DND-41 (cell line): ENCODE measurements around the gene PAPPA.

Experiments
- ATAC-seq: fragments of 200-7000 bp; cut with Tn5 transposase; 3 replicates; pipeline ENCODE4 v1.9.1; 2021; ENCODE audit warnings: low read depth; ENCODE audit not compliant: insufficient read depth
- DNase-seq: peaks from one replicate; pipeline ENCODE4 v3.0.0-alpha.2; 2020
- H2AFZ ChIP-seq: 2 replicates; pipeline ENCODE4 v1.6.0; 2012; ENCODE audit warnings: low read depth, low read length
- H3K27ac ChIP-seq: 2 replicates; pipeline ENCODE4 v1.5.1; 2012; ENCODE audit warnings: low read length, inconsistent platforms
- H3K27me3 ChIP-seq: fragments of 200-600 bp; sonication (generic); 2 replicates; pipeline ENCODE4 v1.6.0; 2012; ENCODE audit warnings: low read length, mild to moderate bottlenecking, inconsistent platforms; ENCODE audit not compliant: insufficient read depth, poor library complexity
- H3K36me3 ChIP-seq: 2 replicates; pipeline ENCODE4 v1.5.1; 2012; ENCODE audit warnings: low read length, inconsistent platforms; ENCODE audit not compliant: insufficient read depth
- H3K4me1 ChIP-seq: 2 replicates; pipeline ENCODE4 v1.5.1; 2012; ENCODE audit warnings: mild to moderate bottlenecking, low read length; ENCODE audit not compliant: insufficient read depth
- H3K4me2 ChIP-seq: 2 replicates; pipeline ENCODE4 v1.6.0; 2012; ENCODE audit warnings: mild to moderate bottlenecking, moderate library complexity, low read length, inconsistent platforms; ENCODE audit not compliant: insufficient read depth
- H3K4me3 ChIP-seq, 2 experiments: fragments of 200-600 bp in 1 of 2; shearing (Covaris generic) in 1 of 2; 2 replicates each; pipeline ENCODE4 v1.5.1; 2012 to 2016; ENCODE audit warnings: inconsistent platforms in 2 of 2, low read length in 2 of 2, mild to moderate bottlenecking in 2 of 2, low read depth in 1 of 2, moderate library complexity in 1 of 2
- H3K79me2 ChIP-seq: 2 replicates; pipeline ENCODE4 v1.6.0; 2012; ENCODE audit warnings: low read length, inconsistent platforms; ENCODE audit not compliant: insufficient read depth
- H3K9ac ChIP-seq: 2 replicates; pipeline ENCODE4 v1.6.0; 2012; ENCODE audit warnings: low read depth, mild to moderate bottlenecking, inconsistent platforms, low read length, moderate library complexity
- H3K9me3 ChIP-seq: 2 replicates; pipeline ENCODE4 v1.5.1; 2012; ENCODE audit warnings: low read length, moderate library complexity, mild to moderate bottlenecking, inconsistent platforms; ENCODE audit not compliant: insufficient read depth, severe bottlenecking
- H4K20me1 ChIP-seq: 2 replicates; pipeline ENCODE4 v1.6.0; 2012; ENCODE audit warnings: low read length; ENCODE audit not compliant: insufficient read depth
- EZH2 ChIP-seq: IDR thresholded peaks from 3 replicates; pipeline ENCODE4 v1.6.1; 2012; ENCODE audit warnings: borderline replicate concordance, low read depth, mild to moderate bottlenecking, moderate library complexity, low read length, inconsistent platforms; ENCODE audit not compliant: severe bottlenecking
- TF ChIP-seq, protein P1 (sequence below): IDR thresholded peaks from 2 replicates; pipeline ENCODE4 v1.5.1; 2012; ENCODE audit warnings: borderline replicate concordance, low read length, moderate library complexity, mild to moderate bottlenecking; ENCODE audit not compliant: poor library complexity, severe bottlenecking; ENCODE audit errors: extremely low read depth

The PAPPA gene

DNA sequence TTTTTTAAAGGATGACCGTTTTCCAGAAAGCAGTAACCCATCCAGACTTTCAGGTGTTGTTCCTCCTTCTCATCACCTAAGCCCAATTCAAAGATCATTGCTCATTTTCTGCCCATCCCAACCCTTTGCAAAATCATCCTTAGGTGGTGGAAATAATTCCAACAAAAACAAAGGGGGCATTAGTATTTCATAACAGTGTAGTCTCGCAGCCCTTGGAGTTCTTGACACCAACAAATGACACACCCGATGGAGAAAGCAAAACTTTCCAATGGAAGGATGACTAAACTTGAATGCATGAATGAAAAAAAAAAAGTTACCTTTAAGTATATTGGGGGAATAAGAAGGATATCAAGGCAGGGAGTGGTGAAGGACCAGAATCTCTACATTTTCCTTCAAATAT is 117.0 kb downstream of the PAPPA start:
- H3K36me3 ChIP-seq: no peaks in the 10 kb centered on the region
- no peak overlapping the region for H3K9ac ChIP-seq
- no peak overlapping the region for H3K4me3 ChIP-seq
- no peak for ATAC-seq
- H3K27me3 ChIP-seq: no peaks in the 10 kb centered on the region
- H3K4me2 ChIP-seq: no peak overlapping the region
- H3K79me2 ChIP-seq: no peaks in the 10 kb centered on the region
- no peak for DNase-seq
- no peaks in the 10 kb centered on the region for H3K4me1 ChIP-seq
- no peaks in the 10 kb centered on the region for H4K20me1 ChIP-seq
- TF ChIP-seq EZH2: no peak
- TF ChIP-seq, protein P1, sequence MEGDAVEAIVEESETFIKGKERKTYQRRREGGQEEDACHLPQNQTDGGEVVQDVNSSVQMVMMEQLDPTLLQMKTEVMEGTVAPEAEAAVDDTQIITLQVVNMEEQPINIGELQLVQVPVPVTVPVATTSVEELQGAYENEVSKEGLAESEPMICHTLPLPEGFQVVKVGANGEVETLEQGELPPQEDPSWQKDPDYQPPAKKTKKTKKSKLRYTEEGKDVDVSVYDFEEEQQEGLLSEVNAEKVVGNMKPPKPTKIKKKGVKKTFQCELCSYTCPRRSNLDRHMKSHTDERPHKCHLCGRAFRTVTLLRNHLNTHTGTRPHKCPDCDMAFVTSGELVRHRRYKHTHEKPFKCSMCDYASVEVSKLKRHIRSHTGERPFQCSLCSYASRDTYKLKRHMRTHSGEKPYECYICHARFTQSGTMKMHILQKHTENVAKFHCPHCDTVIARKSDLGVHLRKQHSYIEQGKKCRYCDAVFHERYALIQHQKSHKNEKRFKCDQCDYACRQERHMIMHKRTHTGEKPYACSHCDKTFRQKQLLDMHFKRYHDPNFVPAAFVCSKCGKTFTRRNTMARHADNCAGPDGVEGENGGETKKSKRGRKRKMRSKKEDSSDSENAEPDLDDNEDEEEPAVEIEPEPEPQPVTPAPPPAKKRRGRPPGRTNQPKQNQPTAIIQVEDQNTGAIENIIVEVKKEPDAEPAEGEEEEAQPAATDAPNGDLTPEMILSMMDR: no peak
- no peak overlapping the region for H3K27ac ChIP-seq
- H3K9me3 ChIP-seq: no peaks in the 10 kb centered on the region
- no peak overlapping the region for H2AFZ ChIP-seq

- no peaks in the 10 kb centered on the region for H3K4me1 ChIP-seq
- H2AFZ ChIP-seq: no peak overlapping the region
- no peaks in the 10 kb centered on the region for H4K20me1 ChIP-seq
- no peak overlapping the region for H3K4me2 ChIP-seq
- H3K9ac ChIP-seq: no peak overlapping the region
- TF ChIP-seq, protein P1: no peak
- TF ChIP-seq EZH2: no peak
- no peak overlapping the region for H3K4me3 ChIP-seq
- no peak for DNase-seq
- no peaks in the 10 kb centered on the region for H3K36me3 ChIP-seq
- H3K9me3 ChIP-seq: no peaks in the 10 kb centered on the region
- H3K27me3 ChIP-seq: no peaks in the 10 kb centered on the region
- no peak overlapping the region for H3K27ac ChIP-seq
- H3K79me2 ChIP-seq: no peaks in the 10 kb centered on the region
- no peak for ATAC-seq
Measured at GRCh38 chr9:116271340-116271739, 117.7 kb downstream of the PAPPA start.

DNA sequence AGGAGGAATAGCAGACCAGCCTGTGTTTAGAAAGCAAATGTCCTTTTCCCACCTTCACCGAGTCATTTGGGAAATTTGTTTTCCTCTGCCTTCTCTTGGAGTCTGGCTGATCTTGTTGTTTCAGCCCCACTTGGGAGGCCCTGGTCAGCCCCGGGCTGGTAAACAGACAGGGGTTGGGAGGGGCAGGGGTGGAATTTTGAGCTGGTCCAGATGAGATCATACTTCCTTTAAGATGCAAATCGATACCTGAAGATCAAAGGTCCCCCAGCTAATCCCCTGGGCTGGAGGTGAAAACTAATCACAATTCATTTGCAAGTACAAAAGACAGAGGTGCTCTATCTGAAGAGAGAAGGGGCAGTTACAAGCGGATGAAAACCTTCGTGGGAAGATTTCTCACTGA is 118.4 kb downstream of the PAPPA start:
- Histone ChIP-seq H4K20me1 (no peaks in the 10 kb centered on the region), H3K27me3 (no peaks in the 10 kb centered on the region), H3K4me3 (no peak overlapping the region), H3K27ac (no peak overlapping the region), H3K9me3 (no peaks in the 10 kb centered on the region), H3K36me3 (no peaks in the 10 kb centered on the region), H3K79me2 (no peaks in the 10 kb centered on the region), H3K9ac (no peak overlapping the region), H3K4me1 (no peaks in the 10 kb centered on the region), H3K4me2 (no peak overlapping the region), H2AFZ (no peak overlapping the region)
- DNase-seq (no peak), ATAC-seq (no peak)
- TF ChIP-seq, protein P1: no peak
- TF ChIP-seq EZH2: no peak

DNA sequence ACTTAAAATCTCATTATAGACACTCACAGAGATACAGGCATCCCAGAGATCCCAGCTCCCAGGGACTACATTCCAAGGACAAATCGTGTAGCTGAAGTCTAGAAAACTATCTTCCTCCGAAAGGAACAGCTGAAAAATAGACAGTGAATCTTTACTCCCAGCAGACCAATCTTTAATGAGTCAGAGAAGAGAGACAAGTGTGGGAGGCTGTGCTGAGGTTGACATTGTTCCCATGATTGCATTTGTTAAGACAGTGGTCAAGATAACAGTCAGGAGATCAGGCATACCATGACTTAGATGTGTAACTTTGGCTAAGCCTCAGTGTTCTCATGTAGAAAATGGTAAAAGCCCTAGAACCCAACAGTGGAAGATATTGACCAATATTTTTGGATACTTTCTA is 120.7 kb downstream of the PAPPA start:
- no peak overlapping the region for H3K9ac ChIP-seq
- TF ChIP-seq EZH2: no peak
- TF ChIP-seq, protein P1: no peak
- H3K9me3 ChIP-seq: no peaks in the 10 kb centered on the region
- H2AFZ ChIP-seq: no peak overlapping the region
- H4K20me1 ChIP-seq: no peaks in the 10 kb centered on the region
- no peak overlapping the region for H3K4me2 ChIP-seq
- ATAC-seq (no peak), DNase-seq (no peak)
- no peak overlapping the region for H3K4me3 ChIP-seq
- no peaks in the 10 kb centered on the region for H3K36me3 ChIP-seq
- no peaks in the 10 kb centered on the region for H3K4me1 ChIP-seq
- H3K27me3 ChIP-seq: no peaks in the 10 kb centered on the region
- H3K27ac ChIP-seq: no peak overlapping the region
- H3K79me2 ChIP-seq: no peaks in the 10 kb centered on the region
